ENCODE measurements around the gene MGAT4B. TPM values are rescaled to one million over a fixed set of nuclear protein-coding genes. Genes with fewer than 3 reads are reported as not detected.
A peak's percentile ranks its signal among the peaks of the same experiment; 100 is the strongest.

MGAT4B gene
- total RNA-seq, 6 experiments from 2014 or later: 151 to 259 (median 181) TPM

GRCh38 chr5:179774442-179774841, 32.2 kb downstream of the MGAT4B start:
- ATAC-seq: peak in 2 of 4 donors; percentile 7 to 10

GRCh38 chr5:179773686-179774040, 33.0 kb downstream of the MGAT4B start:
- intact Hi-C loops (cut with DNase I): no loop called here
- Histone ChIP-seq H3K27me3 (no peaks in the 10 kb centered on the region), H3K27ac (no peak overlapping the region), H3K9me3 (no peaks in the 10 kb centered on the region), H3K36me3 (peaks cover 0 to 76% (median 22%) of the 10 kb centered on the region in 4 donors), H3K4me3 (no peak overlapping the region), H3K4me1 (no peaks in the 10 kb centered on the region)
- 98% methylated on average over 7 of the region's 9 CpGs for WGBS (ENCODE audit: insufficient coverage, low coverage, low lambda C conversion rate, missing lambda C conversion rate)
- no peak for ATAC-seq
- DNase-seq: no peak
- TF ChIP-seq POLR2A (IDR thresholded peaks at IDR 0.05): no peak
- TF ChIP-seq CTCF (IDR thresholded peaks at IDR 0.05): no peak

More at GRCh38 chr5:179774442-179774841, 32.2 kb downstream of the MGAT4B start:
- Histone ChIP-seq H3K27ac (no peak overlapping the region), H3K4me1 (no peaks in the 10 kb centered on the region), H3K4me3 (no peak overlapping the region), H3K27me3 (no peaks in the 10 kb centered on the region), H3K9me3 (no peaks in the 10 kb centered on the region), H3K36me3 (peaks cover 0 to 68% (median 19%) of the 10 kb centered on the region in 4 donors)
- intact Hi-C loops (cut with DNase I): no loop called here
- DNase-seq: no peak
- WGBS (ENCODE audit: insufficient coverage, low coverage, low lambda C conversion rate, missing lambda C conversion rate): 100% methylated on average over 1 of the region's 12 CpGs
- no peak for TF ChIP-seq POLR2A (IDR thresholded peaks at IDR 0.05)

- no peak overlapping the region for H3K4me3 ChIP-seq
- peaks cover 0 to 69% (median 19%) of the 10 kb centered on the region in 4 donors for H3K36me3 ChIP-seq
- DNase-seq: no peak
- TF ChIP-seq CTCF (IDR thresholded peaks at IDR 0.05): no peak
- TF ChIP-seq POLR2A (IDR thresholded peaks at IDR 0.05): no peak
- ATAC-seq: no peak
- intact Hi-C loops (cut with DNase I): no loop called here
- 82% methylated on average over 4 of the region's 6 CpGs for WGBS (ENCODE audit: insufficient coverage, low coverage, low lambda C conversion rate, missing lambda C conversion rate)
- no peaks in the 10 kb centered on the region for H3K27me3 ChIP-seq
- H3K9me3 ChIP-seq: no peaks in the 10 kb centered on the region
- no peak overlapping the region for H3K27ac ChIP-seq
- H3K4me1 ChIP-seq: peaks cover 0 to 10% (median 2%) of the 10 kb centered on the region in 4 donors
Measured at GRCh38 chr5:179772351-179772750, 34.3 kb downstream of the MGAT4B start.

- ATAC-seq: no peak
- Histone ChIP-seq H3K36me3 (peaks cover 0 to 69% (median 17%) of the 10 kb centered on the region in 4 donors), H3K4me3 (no peak overlapping the region), H3K4me1 (peaks cover 0 to 18% (median 7%) of the 10 kb centered on the region in 4 donors), H3K27ac (no peak overlapping the region), H3K27me3 (no peaks in the 10 kb centered on the region), H3K9me3 (no peaks in the 10 kb centered on the region)
- DNase-seq: no peak
- 53% methylated on average over 4 of the region's 4 CpGs for WGBS (ENCODE audit: insufficient coverage, low coverage, low lambda C conversion rate, missing lambda C conversion rate)
- intact Hi-C loops (cut with DNase I): no loop called here
- TF ChIP-seq POLR2A (IDR thresholded peaks at IDR 0.05) (no peak), CTCF (IDR thresholded peaks at IDR 0.05) (no peak)
Measured at GRCh38 chr5:179771311-179771895, 35.3 kb downstream of the MGAT4B start.

GRCh38 chr5:179769796-179770195, 36.9 kb downstream of the MGAT4B start:
- whole genome bisulfite sequencing (ENCODE audit: insufficient coverage, low coverage, low lambda C conversion rate, missing lambda C conversion rate): 92% methylated on average over 4 of the region's 5 CpGs

More at GRCh38 chr5:179769796-179770195, 36.9 kb downstream of the MGAT4B start:
- peaks cover 0 to 73% (median 17%) of the 10 kb centered on the region in 4 donors for H3K36me3 ChIP-seq
- peaks cover 0 to 29% (median 18%) of the 10 kb centered on the region in 4 donors for H3K4me1 ChIP-seq
- H3K27ac ChIP-seq: no peak overlapping the region
- TF ChIP-seq CTCF (IDR thresholded peaks at IDR 0.05): no peak
- TF ChIP-seq POLR2A (IDR thresholded peaks at IDR 0.05): no peak
- H3K27me3 ChIP-seq: no peaks in the 10 kb centered on the region
- no peak for ATAC-seq
- DNase-seq: no peak
- no peaks in the 10 kb centered on the region for H3K9me3 ChIP-seq
- intact Hi-C loops (cut with DNase I): no loop called here
- H3K4me3 ChIP-seq: no peak overlapping the region
